Measurements from ENCODE around the gene CD34.

CD34 gene

DNA sequence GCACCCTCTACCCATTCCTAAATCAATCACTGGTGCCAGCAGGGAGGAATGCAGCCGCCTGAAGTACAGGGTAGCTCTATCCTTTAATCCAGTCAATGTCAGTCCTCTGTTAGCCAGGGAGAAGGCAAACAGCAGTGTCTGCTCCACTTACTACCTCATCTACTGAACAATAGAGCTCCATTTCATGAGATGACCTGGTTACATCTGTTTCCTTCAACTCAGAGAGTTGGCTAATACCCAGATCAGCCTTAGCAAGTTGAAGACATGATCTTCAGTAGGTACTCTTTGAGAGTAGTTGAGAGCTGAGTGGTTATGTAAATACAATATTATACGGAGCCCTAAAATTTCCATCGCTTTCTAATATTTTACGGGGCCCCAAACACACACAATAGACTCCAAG, 46.1 kb upstream of the CD34 start:
- peaks cover 6% of the 10 kb centered on the region for H3K36me3 Mint-ChIP-seq (ENCODE audit: low read depth)
- H3K4me3 Mint-ChIP-seq = no peak overlapping the region
- H3K4me1 Mint-ChIP-seq = peaks cover 4% of the 10 kb centered on the region
- no peak overlapping the region for H3K27ac Mint-ChIP-seq
- peaks cover 29% of the 10 kb centered on the region for H3K9me3 Mint-ChIP-seq
- peaks cover 90% of the 10 kb centered on the region for H3K27me3 Mint-ChIP-seq (ENCODE audit: low read depth, poor library complexity)
- DNase-seq = no peak
- no peak for TF ChIP-seq CTCF (IDR thresholded peaks at IDR 0.05)

DNA sequence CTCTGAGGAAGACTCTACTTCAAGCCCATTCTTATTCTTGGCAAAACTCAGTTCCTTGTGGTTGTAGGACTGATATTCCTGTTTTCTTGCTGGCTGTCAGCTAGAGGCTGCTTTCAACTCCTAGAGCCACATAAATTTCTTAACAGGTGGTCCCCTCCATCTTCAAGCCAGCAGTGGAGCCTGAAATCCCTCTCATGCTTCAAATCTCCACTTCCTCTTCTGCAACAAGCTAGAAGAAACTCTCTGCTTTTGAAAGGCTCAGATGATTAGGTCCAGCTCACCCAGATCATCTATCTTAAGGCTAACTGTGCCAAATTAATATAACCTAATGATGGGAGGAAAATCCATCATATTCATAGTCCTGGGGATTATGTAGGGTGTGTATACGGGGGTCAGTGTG, 43.2 kb upstream of the CD34 start:
- Mint-ChIP-seq H3K27me3 (ENCODE audit: low read depth, poor library complexity) (peaks cover 65% of the 10 kb centered on the region), H3K27ac (no peak overlapping the region), H3K36me3 (ENCODE audit: low read depth) (no peaks in the 10 kb centered on the region), H3K4me1 (no peaks in the 10 kb centered on the region), H3K4me3 (no peak overlapping the region), H3K9me3 (peaks cover 23% of the 10 kb centered on the region)
- no peak for TF ChIP-seq CTCF (IDR thresholded peaks at IDR 0.05)
- no peak for DNase-seq

DNA sequence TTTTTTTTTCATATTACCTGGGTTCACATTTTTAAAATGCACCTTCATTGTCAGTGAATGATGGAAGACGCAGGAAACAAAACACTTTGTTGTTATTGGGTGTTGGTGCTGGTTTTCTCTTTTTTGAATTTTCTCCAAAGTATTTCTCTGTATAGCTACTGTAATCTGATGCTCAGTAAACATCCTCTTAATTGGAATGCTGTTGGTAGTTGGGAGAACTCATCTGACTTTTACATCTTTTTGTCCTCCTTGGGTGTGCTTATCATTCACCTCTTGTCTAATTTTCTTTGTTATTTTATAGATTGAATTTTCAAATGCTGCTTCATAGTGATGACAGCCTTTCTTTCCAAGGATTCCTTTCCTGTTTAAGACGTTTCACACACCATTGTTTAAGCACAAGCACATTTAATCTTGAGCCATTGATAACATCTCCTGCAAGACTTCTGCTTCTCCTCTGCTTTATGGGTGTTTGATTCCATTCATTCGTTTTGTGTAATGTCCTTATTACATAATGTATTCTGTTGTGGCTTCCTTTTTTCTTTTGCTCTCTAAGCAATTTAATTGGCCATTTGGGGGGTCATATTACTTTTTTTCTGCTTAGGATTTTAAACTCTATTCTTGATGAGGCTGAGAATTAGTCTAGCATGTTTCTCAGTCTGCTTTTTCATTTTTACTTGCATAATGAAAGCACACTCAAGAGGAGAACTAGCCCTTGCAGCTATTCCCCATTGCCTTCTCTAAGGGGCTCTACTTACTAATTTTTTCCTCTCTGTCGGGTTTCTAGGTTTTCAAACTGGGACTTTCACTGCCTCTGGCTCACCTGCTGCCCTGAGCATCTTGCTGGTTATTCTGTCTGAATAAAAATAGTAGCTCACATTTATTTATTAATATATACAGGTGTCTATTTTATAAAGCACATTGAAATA, 42.0 kb upstream of the CD34 start:
- H3K27ac Mint-ChIP-seq = no peak overlapping the region
- H3K9me3 Mint-ChIP-seq = peaks cover 23% of the 10 kb centered on the region
- H3K4me3 Mint-ChIP-seq = no peak overlapping the region
- no peaks in the 10 kb centered on the region for H3K36me3 Mint-ChIP-seq (ENCODE audit: low read depth)
- H3K4me1 Mint-ChIP-seq = no peaks in the 10 kb centered on the region
- no peak for TF ChIP-seq CTCF (IDR thresholded peaks at IDR 0.05)
- peaks cover 57% of the 10 kb centered on the region for H3K27me3 Mint-ChIP-seq (ENCODE audit: low read depth, poor library complexity)
- no peak for DNase-seq

GRCh38 chr1:207951652-207952051, 40.7 kb upstream of the CD34 start:
- Mint-ChIP-seq H3K27ac (no peak overlapping the region), H3K4me1 (no peaks in the 10 kb centered on the region), H3K27me3 (ENCODE audit: low read depth, poor library complexity) (peaks cover 52% of the 10 kb centered on the region), H3K36me3 (ENCODE audit: low read depth) (no peaks in the 10 kb centered on the region), H3K9me3 (peaks cover 19% of the 10 kb centered on the region), H3K4me3 (no peak overlapping the region)
- no peak for TF ChIP-seq CTCF (IDR thresholded peaks at IDR 0.05)
- DNase-seq = no peak

- Mint-ChIP-seq H3K27me3 (ENCODE audit: low read depth, poor library complexity) (peaks cover 43% of the 10 kb centered on the region), H3K9me3 (peaks cover 14% of the 10 kb centered on the region), H3K27ac (no peak overlapping the region), H3K36me3 (ENCODE audit: low read depth) (no peaks in the 10 kb centered on the region), H3K4me1 (no peaks in the 10 kb centered on the region), H3K4me3 (no peak overlapping the region)
- no peak for DNase-seq
- no peak for TF ChIP-seq CTCF (IDR thresholded peaks at IDR 0.05)
These were observed 39.8 kb upstream of the CD34 start for GRCh38 chr1:207950750-207951149.

Data from nephron progenitor cell (in vitro differentiated cells).